Measurements from ENCODE around the gene TBCE. TPM values are rescaled to one million over a fixed set of nuclear protein-coding genes. Genes with fewer than 3 reads are reported as not detected.
"Not testable (repeated sequence)": the region's sequence is repeated elsewhere in the genome, so short reads cannot be mapped to it uniquely, and the experiment has no call there.

TBCE gene
- total RNA-seq, 2 experiments from 2014 or later: 21.8 to 24.0 TPM

DNA sequence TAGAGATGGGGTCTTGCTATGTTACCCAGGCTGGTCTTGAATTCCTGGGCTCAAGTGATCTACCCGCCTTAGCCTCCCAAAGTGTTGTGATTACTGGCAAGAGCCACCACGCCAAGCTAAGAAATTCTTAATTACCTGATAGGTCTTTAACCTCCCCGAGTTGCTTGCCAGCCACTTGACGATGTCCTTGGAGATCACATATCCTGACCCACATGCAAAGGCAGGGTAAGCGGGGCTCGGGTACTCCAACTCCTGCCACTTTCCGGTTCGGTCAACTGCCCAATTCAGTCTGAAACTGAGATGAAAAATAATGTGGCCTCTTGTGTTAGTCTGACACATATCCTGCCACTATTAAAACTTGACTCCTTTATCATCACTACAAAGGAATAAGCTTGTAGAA lies 86.8 kb downstream of the TBCE start:
- H3K4me3 Mint-ChIP-seq: no peak overlapping the region
- peaks cover 4% of the 10 kb centered on the region for H3K36me3 Mint-ChIP-seq (ENCODE audit: low read depth)
- ChIA-PET POLR2A (interaction anchor here (1.1 kb wide), 1 partner anchor 50 kb away, joined by 3 read pairs; no protein-coding TSS in a partner anchor), CTCF (interaction anchor here (1.0 to 1.2 kb wide), 3 partner anchors 11 to 330 kb away, joined by 3 read pairs; no protein-coding TSS in a partner anchor)
- no peak for ATAC-seq
- H3K4me1 Mint-ChIP-seq (ENCODE audit: low read depth): no peaks in the 10 kb centered on the region
- H3K27ac Mint-ChIP-seq: no peak overlapping the region
- TF ChIP-seq, protein P1, sequence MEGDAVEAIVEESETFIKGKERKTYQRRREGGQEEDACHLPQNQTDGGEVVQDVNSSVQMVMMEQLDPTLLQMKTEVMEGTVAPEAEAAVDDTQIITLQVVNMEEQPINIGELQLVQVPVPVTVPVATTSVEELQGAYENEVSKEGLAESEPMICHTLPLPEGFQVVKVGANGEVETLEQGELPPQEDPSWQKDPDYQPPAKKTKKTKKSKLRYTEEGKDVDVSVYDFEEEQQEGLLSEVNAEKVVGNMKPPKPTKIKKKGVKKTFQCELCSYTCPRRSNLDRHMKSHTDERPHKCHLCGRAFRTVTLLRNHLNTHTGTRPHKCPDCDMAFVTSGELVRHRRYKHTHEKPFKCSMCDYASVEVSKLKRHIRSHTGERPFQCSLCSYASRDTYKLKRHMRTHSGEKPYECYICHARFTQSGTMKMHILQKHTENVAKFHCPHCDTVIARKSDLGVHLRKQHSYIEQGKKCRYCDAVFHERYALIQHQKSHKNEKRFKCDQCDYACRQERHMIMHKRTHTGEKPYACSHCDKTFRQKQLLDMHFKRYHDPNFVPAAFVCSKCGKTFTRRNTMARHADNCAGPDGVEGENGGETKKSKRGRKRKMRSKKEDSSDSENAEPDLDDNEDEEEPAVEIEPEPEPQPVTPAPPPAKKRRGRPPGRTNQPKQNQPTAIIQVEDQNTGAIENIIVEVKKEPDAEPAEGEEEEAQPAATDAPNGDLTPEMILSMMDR (IDR thresholded peaks at IDR 0.05): no peak
- H3K9me3 Mint-ChIP-seq: no peaks in the 10 kb centered on the region
- intact Hi-C loops (cut with micrococcal nuclease): no loop called here
- DNase-seq: no peak
- H3K27me3 Mint-ChIP-seq: no peaks in the 10 kb centered on the region

DNA sequence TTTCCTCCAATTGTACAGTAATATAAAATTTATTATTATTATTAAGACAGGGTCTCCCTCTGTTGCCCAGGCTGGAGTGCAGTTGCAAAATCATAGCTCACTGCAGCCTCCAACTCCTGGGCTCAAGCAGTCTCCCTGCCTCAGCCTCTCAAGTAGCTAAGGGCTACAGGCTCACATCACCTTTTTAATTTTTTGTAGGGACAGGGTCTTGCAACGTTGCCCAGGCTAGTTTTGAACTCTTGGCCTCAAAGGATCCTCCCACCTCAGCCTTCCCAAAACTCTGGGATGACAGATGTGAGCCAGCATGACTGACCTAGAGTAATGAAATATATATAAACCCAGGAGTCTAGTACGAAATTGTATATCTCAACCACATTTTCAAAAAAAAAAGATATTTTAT lies 87.9 kb downstream of the TBCE start:
- DNase-seq: no peak
- ChIA-PET POLR2A (interaction anchor here (1.1 kb wide), 1 partner anchor 49 kb away, joined by 3 read pairs; no protein-coding TSS in a partner anchor), CTCF (interaction anchor here (0.7 to 1.2 kb wide), 2 partner anchors 36 to 329 kb away, joined by 3 read pairs; no protein-coding TSS in a partner anchor)
- H3K4me3 Mint-ChIP-seq: no peak overlapping the region
- H3K36me3 Mint-ChIP-seq (ENCODE audit: low read depth): peaks cover 4% of the 10 kb centered on the region
- H3K27me3 Mint-ChIP-seq: no peaks in the 10 kb centered on the region
- no peaks in the 10 kb centered on the region for H3K9me3 Mint-ChIP-seq
- no peak overlapping the region for H3K27ac Mint-ChIP-seq
- intact Hi-C loops (cut with micrococcal nuclease): no loop called here
- ATAC-seq: no peak
- TF ChIP-seq, protein P1 (IDR thresholded peaks at IDR 0.05): no peak
- no peaks in the 10 kb centered on the region for H3K4me1 Mint-ChIP-seq (ENCODE audit: low read depth)

DNA sequence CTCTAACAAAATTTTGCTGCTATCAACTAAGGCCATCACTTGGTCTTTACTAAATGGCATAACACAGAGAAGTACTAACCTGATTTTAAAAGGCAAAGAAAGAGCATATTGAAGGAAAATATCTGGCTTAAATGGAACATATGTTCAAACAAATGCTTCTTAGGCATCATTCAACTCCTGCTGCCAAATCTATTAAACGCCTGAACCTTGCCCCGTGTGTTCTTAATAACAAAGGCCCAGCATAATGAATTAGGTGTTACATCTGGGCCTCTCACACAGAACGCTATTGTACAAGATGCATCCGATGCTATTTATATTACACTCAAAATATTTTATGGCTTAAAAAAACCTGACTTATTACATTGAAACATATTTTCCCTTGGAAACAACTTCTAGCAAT lies 88.6 kb downstream of the TBCE start:
- no peak overlapping the region for H3K27ac Mint-ChIP-seq
- POLR2A ChIA-PET: no interaction called here
- peaks cover 4% of the 10 kb centered on the region for H3K36me3 Mint-ChIP-seq (ENCODE audit: low read depth)
- peaks cover under 1% of the 10 kb centered on the region for H3K4me1 Mint-ChIP-seq (ENCODE audit: low read depth)
- CTCF ChIA-PET: interaction anchor here (0.7 kb wide), 1 partner anchor 36 kb away, joined by 3 read pairs; no protein-coding TSS in a partner anchor
- H3K4me3 Mint-ChIP-seq: no peak overlapping the region
- no peaks in the 10 kb centered on the region for H3K27me3 Mint-ChIP-seq
- no peaks in the 10 kb centered on the region for H3K9me3 Mint-ChIP-seq
- ATAC-seq (no peak), DNase-seq (no peak)
- TF ChIP-seq, protein P1 (IDR thresholded peaks at IDR 0.05): no peak
- intact Hi-C loops (cut with micrococcal nuclease): no loop called here

DNA sequence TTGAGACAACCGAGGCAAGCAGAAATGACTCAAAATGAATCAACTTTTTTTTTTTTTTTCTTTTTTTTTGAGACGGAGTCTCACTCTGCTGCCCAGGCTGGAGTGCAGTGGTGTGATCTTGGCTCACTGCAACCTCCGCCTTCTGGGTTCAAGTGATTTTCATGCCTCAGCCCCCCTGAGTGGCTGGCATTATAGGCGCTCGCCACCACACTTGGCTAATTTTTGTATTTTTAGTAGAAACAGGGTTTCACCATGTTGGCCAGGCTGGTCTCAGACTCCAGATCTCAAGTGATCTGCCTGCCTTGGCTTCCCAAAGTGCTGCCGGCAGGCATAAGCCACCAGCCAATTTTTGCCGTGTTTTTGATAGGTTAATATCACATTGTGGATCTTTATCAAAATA lies 90.6 kb downstream of the TBCE start:
- POLR2A ChIA-PET; H3K4me3 Mint-ChIP-seq; H3K9me3 Mint-ChIP-seq; H3K27ac Mint-ChIP-seq; CTCF ChIA-PET; intact Hi-C loops (cut with micrococcal nuclease); H3K27me3 Mint-ChIP-seq; H3K36me3 Mint-ChIP-seq (ENCODE audit: low read depth); ATAC-seq; DNase-seq: not testable (repeated sequence)
- peaks cover 14% of the 10 kb centered on the region for H3K4me1 Mint-ChIP-seq (ENCODE audit: low read depth)

DNA sequence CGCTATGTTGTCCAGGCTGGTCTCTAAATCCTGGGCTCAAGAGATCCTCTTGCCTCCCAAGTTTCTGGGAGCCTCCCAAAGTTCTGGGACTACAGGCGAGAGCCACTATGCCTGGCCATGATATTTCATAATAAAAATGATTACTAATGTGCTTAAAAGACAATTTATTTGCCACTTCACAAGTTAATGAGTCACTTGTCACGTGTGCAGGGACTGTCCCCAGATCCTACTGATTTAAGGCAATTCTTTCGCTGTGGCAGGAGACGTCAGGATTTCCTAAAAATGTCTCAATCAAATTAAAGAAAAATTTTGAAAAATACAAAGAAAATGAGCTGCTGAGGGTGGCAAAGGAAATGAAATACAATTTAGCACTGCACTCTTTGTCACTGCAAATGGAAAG lies 93.5 kb downstream of the TBCE start:
- peak; percentile 4 for DNase-seq
- H3K27ac Mint-ChIP-seq: no peak overlapping the region
- H3K4me1 Mint-ChIP-seq (ENCODE audit: low read depth): peaks cover 14% of the 10 kb centered on the region
- H3K36me3 Mint-ChIP-seq (ENCODE audit: low read depth): peaks cover 5% of the 10 kb centered on the region
- TF ChIP-seq, protein P1 (IDR thresholded peaks at IDR 0.05): no peak
- intact Hi-C loops (cut with micrococcal nuclease): no loop called here
- ATAC-seq: no peak
- H3K9me3 Mint-ChIP-seq: no peaks in the 10 kb centered on the region
- H3K4me3 Mint-ChIP-seq: no peak overlapping the region
- ChIA-PET POLR2A (no interaction called here), CTCF (interaction anchor here (1.0 kb wide), 1 partner anchor 43 kb away, joined by 3 read pairs; the partner anchor contains the start of gene B3GALNT2)
- H3K27me3 Mint-ChIP-seq: no peaks in the 10 kb centered on the region
